ENCODE data around the gene BPIFA2. TPM values are rescaled to one million over a fixed set of nuclear protein-coding genes. Genes with fewer than 3 reads are reported as not detected.
"Not testable (repeated sequence)": the region's sequence is repeated elsewhere in the genome, so short reads cannot be mapped to it uniquely, and the experiment has no call there.

The BPIFA2 gene
- total RNA-seq, 1 donor from 2014 or later, result not detected

DNA sequence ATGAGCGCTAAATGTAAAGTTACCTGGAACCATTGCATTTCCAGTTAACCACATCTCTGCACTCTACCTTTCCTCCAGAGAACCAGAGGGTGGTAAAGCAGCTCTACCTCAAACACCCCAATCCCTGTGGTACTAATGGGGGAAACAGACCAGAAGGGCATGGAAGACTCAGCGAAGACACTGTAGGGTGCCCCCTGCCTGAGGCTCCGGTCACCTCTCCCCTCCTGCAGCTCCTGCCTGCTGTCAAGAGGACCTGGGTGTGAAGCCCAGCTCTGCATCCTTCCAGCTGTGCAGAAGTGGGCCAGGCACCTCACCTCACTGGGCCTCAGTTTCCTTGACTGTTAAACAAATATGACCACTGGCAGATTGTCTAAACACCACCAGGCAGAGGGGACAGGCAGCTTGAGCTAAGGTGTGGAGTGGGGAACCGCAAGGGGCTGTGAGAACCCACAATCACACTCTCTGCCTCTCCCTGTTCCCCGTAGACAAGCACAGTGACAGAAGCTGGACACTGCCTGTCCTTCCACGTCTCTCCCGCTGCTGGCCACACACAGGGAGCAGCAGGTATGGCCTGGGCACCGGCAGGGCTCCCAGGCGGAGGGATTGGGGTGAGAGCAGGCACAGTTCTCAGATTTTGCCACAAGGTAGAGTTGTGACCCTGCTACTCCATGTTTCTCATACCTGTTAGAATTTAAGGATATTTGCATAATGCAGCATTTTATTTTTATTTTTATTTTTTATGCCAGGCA lies 9.1 kb upstream of the BPIFA2 start:
- peak; percentile 46 for DNase-seq (ENCODE audit: low spot score)
- intact Hi-C loops (cut with DNase I), result no loop called here

DNA sequence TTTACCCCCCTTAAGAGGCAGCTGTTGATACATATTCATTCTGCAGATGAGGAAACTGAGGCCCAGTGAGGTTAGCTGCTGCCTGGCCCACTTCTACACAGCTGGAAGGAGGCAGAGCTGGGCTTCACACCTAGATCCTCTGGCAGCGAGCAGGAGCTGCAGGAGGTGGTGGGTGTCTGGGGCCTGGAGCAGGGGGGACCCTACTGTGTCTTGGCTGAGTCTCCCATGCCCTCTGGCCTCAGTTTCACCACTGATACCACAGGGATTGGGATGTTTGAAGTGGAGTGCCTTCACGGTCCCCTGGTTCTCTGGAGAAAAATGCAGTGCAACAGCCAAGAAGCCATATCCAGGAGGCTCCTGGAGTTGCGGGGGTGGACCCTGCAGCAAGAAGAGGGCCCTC lies 8.2 kb upstream of the BPIFA2 start:
- peak; percentile 7 for DNase-seq (ENCODE audit: low spot score)
- intact Hi-C loops (cut with DNase I), result no loop called here

DNA sequence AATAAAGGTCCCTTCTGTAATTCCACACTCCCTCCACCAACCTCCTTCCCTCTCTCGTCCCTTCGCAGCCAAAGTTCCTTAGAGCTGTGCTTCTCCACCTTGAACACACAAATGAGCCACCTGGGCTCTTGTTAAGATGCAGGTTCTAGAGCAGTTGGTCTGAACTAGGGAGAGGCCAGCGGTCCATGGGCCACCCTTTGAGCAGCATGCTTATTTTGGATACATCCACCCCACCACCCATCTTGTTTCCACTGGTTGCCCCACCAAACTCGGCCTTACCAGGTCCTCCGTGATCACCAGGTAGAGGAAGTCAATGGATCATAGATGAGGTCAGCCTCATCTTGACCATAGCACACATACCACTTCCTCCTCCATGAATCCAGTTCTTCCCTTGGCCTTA lies 7.3 kb upstream of the BPIFA2 start:
- intact Hi-C loops (cut with DNase I), result no loop called here

DNA sequence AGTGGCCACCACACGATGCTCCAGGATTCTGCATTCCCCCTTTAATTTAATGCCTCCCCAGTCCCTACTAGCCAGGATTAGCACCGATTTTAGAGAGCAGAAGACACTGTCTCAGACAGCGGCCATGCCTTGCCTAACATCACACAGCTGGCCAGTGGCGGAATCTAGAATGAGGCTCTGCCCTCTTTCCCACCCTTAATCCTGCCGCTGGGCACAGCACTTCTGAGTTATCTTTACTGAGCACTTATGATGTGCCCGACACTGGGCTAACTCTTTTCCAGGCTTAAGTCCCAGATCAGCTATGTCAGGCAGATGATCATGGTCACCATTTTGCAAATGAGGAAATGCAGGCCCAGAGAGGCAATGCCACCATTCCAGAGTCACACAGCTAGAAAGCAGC lies 5.6 kb upstream of the BPIFA2 start:
- intact Hi-C loops (cut with DNase I), result no loop called here
- DNase-seq (ENCODE audit: low spot score), result no peak

More for the DNA sequence above, 7.3 kb upstream of the BPIFA2 start:
- DNase-seq (ENCODE audit: low spot score), result peak; percentile 56

DNA sequence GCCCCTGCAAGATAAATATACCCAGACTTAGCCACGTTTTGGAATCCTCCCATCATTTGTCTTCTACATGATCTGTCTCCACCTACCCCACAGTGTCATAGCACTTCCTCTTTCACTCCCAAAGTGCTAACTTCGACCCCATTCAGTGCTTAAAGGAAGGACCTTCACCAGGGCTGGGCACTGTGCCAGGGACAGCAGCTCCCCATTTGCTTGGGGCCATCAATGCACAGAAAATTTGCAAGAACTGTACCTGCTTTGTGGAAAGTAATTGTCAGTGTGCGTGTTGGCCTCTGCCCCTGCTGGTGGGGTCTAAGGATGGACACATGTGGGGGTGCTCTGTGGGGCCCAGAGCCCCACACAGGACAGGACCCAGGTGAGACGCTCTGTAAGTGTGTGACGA lies 5.2 kb upstream of the BPIFA2 start:
- peak; percentile 55 for DNase-seq (ENCODE audit: low spot score)
- intact Hi-C loops (cut with DNase I), result no loop called here

DNA sequence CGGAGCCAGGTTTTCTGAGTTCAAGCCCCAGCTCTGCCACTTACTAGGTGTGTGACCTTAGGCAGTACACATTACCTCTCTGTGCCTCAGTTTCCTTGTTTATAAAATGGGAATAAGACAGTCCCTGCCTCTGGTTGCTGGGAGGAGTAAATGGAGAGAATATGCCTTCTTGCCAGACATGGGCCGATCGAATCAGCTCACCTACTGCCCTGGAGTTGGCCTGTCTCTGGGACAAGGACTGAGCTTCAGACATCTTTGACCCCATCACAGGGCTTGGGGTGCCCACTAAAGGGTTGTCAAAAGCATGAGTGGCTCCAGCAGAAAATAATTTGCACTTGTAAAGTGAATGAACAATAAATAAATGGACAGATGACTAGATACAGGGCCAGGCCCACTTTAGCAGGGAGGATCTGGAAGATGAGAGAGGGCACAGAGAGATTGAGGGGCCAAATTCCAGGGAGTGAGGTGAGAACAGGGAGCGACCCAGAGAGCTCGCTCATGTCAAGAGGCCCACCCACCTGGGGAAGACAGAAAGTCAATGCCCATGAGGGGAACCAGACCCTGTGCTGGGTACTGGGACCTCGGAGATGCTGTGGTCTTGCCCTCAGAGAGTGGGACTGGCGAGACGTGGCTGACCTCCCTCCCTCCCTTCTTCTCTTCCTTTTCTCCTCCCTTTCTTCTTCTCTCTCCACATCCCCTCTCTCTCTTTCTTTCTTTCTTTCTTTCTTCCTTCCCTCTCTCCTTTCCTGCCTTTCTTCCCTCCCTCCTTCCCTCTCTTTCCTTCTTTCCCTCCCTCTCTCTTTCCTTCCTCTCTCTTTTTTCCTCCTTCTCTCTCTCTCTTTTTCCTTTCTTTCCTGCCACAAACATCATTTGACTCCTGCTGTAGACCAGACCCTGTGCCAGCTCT lies 3.9 kb upstream of the BPIFA2 start:
- intact Hi-C loops (cut with DNase I), result no loop called here
- peak; percentile 46 for DNase-seq (ENCODE audit: low spot score)

DNA sequence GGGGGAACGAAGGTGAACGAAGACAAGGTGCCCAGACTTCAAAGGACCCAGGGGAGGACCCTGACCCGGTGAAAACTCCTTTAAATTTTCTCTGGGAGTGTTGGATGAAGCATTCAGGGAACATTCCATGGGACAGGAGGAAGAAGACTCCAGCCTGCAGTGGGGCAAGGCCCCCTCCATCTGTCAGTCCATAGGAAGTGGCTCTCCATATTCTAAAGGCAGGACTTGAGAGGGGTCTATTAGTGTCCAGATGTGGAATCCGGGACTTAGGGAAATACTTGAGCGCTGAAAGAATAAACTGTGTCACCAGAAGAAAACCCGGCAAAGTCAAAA lies 3.2 kb upstream of the BPIFA2 start:
- peak; percentile 10 for DNase-seq (ENCODE audit: low spot score)
- intact Hi-C loops (cut with DNase I), result no loop called here

DNA sequence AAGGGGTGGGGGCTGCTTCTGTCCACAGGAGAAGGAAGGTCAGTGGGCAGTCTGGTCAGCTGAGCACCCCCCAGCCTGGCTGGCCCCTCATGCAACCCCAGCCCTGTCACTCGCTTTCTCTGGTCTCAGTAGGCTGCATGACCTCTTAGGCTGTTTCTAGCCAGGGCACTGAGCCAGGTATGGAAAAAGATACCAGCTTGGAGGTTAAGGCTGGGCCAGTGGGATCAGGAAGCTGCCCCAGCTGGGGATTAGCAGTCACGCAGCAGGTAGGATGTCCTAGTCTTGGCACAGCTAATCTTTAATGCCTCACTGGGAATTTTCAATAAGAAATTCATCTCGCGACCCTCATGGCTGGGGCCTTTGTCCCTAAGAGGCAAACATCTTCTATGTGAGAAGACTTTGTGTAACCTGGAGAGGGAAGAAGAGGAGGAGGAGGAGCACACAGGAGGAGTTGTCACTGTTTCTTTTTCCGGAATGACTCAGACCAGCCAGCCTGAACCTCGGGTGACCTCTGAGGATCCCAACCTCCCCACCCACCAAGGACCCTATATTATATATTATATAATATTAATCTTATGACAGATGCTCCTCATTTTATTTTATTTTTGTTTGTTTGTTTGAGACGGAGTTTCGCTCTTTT lies 2.4 kb upstream of the BPIFA2 start:
- no peak for DNase-seq (ENCODE audit: low spot score)
- intact Hi-C loops (cut with DNase I), result no loop called here

DNA sequence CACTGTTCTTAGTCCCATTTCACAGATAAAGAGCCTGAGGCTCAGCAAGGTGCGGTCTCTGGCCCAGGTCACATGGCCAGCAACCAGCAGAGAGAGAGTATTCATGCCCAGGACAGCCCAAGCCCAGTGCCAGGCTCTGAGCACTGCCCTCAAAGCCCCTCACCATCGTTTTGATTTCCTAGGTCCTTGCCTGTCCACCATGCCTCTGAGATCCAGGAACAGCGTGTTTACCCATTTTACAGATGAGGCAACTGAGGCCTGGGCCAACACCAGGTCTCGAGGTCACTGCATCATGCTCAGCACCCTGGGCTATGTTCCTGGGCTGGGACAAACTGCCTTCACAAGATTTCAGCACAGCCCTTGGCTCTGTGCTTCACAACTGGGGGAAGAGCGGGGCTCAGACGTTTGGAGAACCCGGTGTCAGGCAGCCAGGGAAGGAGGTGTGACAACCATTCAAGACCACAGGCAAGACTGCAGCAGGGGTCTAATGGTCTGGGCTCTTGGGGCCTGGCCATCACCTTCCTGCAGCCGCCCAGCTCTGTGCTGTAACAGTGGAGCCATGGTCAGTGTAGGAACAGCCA lies 1.3 kb upstream of the BPIFA2 start:
- intact Hi-C loops (cut with DNase I), result no loop called here
- no peak for DNase-seq (ENCODE audit: low spot score)

DNA sequence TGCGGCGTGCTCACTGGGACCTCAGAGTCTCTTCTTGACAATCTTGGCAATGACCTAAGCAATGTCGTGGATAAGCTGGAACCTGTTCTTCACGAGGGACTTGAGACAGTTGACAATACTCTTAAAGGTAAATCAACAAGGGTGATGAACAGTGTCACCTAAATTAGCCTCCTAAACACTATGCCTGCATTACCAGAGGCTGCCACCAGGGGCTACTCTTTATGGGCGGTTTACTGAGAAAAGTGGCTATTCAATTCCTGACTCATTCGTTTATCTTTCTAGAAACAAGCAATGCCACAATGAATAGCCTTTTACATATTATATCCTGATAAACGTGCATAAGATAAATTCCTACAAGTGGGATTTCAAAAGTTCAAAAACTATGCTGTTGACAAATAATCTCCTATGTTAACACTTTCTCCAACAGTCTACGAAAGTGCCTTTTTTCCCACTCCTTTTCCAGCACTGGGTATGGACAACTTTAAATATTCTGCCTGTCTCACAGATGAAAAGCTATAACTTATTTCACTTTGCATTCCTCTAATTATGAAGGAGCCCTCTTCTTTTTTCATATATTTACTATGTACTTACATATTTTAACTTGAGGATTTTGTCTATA lies 1.3 kb downstream of the BPIFA2 start:
- no peak for DNase-seq (ENCODE audit: low spot score)
- intact Hi-C loops (cut with DNase I), result no loop called here

DNA sequence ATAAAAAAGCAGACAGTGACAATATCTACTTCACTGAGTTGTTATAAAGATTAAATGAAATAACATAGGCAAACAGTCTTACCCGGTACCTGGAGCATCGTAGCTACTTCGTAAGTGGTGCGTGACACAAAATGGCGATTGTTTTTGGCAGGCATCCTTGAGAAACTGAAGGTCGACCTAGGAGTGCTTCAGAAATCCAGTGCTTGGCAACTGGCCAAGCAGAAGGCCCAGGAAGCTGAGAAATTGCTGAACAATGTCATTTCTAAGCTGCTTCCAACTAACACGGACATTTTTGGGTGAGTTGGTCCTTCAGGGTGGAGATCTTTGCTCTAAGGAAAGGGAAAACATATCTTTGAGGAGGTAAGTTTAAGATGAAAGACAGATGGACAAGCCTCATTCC lies 4.8 kb downstream of the BPIFA2 start:
- intact Hi-C loops (cut with DNase I), result no loop called here
- DNase-seq (ENCODE audit: low spot score), result no peak

DNA sequence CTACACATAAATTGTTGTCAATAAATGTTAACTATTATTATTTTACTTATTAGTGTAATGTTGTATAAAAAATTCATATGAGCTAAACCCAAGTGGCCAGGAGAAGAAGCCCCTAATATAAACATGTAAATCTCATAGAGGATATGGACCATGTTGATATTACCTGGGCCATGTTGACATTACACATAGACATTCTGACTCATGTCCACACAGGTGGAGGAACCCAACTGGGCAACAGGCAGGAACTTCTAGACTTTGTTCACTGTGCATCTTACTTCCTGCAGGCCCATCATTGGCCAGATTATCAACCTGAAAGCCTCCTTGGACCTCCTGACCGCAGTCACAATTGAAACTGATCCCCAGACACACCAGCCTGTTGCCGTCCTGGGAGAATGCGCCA lies 7.2 kb downstream of the BPIFA2 start:
- peak; percentile 39 for DNase-seq (ENCODE audit: low spot score)
- intact Hi-C loops (cut with DNase I), result no loop called here

DNA sequence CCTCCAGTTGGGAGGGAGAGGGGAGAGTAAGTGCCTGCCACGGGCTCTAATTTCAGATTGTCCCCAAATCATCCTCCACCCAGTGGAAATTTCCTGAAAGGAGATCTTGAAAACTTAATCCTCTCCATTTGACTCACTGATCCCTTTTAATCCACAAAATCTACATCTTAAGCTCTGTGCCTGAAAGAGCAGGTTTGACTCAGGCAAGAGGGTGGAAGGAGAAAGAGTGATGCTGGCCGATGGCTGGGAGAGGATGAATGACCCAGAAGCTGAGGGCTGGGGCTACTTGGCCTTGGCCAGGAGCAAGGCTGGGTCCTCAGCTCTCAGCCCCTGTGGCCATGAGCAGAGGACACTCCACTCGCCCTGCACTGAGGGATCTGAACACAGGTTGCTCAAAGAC lies 8.1 kb downstream of the BPIFA2 start:
- DNase-seq (ENCODE audit: low spot score), result peak; percentile 55
- intact Hi-C loops (cut with DNase I), result no loop called here

DNA sequence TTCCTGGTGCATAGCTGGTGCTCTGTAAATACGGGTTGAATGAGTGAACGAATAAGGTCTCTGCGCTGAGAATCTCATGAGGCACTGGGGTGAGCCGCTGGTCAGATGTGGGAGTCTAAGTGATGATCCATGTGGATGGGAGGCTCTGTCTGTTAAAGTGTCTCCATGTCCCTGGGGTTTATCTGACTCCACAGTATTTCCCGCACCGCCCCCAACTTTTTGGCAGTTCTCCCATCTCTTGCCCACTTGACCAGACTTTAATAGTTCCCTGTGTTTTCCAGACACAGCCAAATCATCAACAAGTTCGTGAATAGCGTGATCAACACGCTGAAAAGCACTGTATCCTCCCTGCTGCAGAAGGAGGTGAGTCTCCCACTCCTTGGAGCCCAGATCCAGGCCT lies 9.9 kb downstream of the BPIFA2 start:
- intact Hi-C loops (cut with DNase I), result no loop called here
- DNase-seq (ENCODE audit: low spot score), result no peak

DNA sequence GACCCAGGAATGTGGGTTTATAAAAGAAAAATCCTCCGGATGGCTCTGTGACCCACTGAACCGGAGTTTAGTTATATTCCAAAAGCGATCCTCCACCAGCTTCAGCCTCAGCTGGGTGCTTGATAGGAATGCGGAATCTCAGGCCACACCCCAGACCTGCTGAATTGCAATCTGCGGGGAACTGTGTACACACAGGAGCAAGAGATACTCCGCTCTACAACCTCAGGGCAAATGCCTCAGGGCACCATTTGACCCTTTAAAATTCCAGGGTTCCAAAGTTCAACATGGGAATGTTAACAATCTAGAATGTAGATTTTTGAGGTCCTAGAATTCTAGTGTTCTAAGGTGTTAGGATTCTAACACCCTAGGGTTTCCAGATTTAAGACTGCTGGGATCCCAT lies 10.8 kb downstream of the BPIFA2 start:
- intact Hi-C loops (cut with DNase I), result no loop called here

DNA sequence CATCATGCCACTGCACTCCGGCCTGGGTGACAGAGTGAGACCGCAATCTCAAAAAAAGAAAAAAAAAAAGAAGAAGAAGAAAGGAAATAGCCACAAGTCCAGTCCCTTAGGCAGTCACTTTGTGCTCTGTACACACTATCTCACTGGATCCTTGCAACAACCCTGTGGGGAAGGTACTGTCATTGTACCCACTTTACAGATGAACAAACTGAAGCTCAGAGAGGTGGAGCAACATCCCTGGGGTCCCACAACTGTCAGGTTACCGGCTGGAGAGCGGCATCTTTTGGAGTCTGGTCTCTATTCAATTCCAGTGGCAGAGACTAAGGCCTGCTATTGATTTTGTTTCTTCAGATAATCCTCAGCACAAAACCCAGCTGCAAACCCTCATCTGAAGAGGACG lies 12.2 kb downstream of the BPIFA2 start:
- intact Hi-C loops (cut with DNase I), result no loop called here
- no peak for DNase-seq (ENCODE audit: low spot score)

More for the DNA sequence above, 10.8 kb downstream of the BPIFA2 start:
- DNase-seq (ENCODE audit: low spot score), result peak; percentile 9

DNA sequence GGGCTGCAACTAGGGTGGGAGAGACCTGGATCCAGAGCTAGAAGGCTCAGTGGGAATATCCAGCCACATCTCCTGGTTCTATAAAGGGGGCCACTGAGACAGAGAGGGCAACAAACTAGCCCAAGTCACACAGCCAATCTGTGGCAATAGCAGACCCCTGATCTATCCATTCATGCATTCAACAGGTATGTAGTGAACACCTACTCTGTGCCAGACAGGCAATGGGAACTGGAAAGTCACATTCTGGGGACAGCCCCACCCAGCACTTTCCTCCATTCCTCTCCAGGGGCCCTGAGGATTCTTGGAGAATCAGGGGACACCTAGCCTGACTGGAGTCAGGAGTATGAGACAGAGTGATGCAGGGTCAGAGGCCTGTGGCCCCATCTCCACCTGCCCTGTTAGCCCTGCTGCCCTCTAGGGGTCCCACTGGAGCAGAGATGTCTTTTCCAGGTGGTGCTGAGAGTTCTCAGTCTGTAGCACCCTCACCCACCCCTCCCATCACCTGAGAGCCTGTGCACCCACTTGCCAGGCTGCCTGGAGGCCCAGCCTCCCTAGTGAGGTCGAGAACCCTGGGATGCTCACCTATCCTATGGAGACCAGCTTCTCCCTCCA lies 13.6 kb downstream of the BPIFA2 start:
- intact Hi-C loops (cut with DNase I), result no loop called here
- DNase-seq (ENCODE audit: low spot score), result no peak

DNA sequence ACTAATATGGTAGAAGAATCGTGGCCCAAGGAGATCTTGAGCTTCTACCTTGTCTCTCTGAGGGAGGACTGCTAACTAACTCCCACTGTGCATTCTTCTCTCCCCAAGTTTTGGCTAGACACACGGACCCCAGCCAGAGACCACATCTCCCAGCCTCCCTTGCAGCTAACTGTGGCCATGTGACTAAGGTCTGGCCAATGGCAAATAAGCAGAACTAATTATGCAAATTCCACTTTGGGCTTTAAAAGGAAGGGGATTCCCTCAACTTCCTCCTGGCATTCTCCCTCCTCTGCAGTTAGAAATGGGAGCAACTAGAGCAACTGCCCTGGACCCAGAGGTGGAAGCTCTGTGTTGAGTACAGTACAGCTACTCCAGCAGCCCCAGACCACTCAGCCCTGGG lies 15.4 kb downstream of the BPIFA2 start:
- intact Hi-C loops (cut with DNase I), result no loop called here
- DNase-seq (ENCODE audit: low spot score), result no peak

DNA sequence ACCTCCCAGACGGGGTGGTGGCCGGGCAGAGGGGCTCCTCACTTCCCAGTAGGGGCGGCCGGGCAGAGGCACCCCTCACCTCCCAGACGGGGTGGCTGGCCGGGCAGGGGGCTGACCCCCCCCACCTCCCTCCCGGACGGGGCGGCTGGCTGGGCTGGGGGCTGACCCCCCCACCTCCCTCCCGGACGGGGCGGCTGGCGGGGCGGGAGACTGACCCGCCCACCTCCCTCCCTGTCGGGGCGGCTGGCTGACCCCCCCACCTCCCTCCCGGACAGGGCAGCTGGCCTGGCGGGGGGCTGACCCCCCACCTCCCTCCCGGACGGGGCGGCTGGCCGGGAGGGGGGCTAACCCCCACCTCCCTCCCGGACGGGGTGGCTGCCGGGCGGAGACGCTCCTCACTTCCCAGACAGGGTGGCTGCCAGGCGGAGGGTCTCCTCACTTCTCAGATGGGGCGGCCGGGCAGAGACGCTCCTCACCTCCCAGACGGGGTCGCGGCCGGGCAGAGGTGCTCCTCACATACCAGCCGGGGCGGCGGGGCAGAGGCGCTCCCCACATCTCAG lies 17.2 kb downstream of the BPIFA2 start:
- intact Hi-C loops (cut with DNase I); DNase-seq (ENCODE audit: low spot score): not testable (repeated sequence)

All from cardiac septum (tissue), 1 donor.